ENCODE measurements around the gene F8. TPM values are rescaled to one million over a fixed set of nuclear protein-coding genes. Genes with fewer than 3 reads are reported as not detected.

The F8 gene
- total RNA-seq, 4 donors from 2014 or later, result 11.8 to 63.0 (median 28.5) TPM

DNA sequence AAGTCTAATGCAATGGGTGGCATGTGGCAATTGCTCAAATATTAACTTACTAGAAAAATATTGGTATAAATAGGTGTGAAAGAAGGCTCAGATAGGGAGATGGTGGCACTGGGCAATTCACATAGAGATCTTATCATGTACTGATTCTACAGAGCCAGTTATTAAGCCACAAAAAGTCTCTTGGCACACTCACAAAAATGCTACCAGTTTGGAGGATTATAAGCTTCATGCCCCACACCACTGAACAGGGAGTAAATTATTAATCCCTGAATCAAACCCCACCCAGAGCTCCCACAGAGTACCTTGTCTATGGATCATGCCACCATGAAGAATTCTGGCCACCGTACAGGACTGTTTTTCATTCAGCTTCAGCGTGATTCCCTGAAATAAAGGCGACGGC is 231.1 kb downstream of the F8 start:
- TF ChIP-seq POLR2A (IDR thresholded peaks at IDR 0.05), result no peak
- TF ChIP-seq, protein P1, sequence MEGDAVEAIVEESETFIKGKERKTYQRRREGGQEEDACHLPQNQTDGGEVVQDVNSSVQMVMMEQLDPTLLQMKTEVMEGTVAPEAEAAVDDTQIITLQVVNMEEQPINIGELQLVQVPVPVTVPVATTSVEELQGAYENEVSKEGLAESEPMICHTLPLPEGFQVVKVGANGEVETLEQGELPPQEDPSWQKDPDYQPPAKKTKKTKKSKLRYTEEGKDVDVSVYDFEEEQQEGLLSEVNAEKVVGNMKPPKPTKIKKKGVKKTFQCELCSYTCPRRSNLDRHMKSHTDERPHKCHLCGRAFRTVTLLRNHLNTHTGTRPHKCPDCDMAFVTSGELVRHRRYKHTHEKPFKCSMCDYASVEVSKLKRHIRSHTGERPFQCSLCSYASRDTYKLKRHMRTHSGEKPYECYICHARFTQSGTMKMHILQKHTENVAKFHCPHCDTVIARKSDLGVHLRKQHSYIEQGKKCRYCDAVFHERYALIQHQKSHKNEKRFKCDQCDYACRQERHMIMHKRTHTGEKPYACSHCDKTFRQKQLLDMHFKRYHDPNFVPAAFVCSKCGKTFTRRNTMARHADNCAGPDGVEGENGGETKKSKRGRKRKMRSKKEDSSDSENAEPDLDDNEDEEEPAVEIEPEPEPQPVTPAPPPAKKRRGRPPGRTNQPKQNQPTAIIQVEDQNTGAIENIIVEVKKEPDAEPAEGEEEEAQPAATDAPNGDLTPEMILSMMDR (IDR thresholded peaks at IDR 0.05), result no peak
- no peak for DNase-seq
- intact Hi-C loops (cut with DNase I; ENCODE audit: low total_unique reads), result no loop called here
- no peaks in the 10 kb centered on the region for H3K4me1 ChIP-seq
- no peaks in the 10 kb centered on the region for H3K27me3 ChIP-seq
- no peaks in the 10 kb centered on the region for H3K9me3 ChIP-seq
- H3K27ac ChIP-seq, result no peak overlapping the region
- no peak overlapping the region for H3K4me3 ChIP-seq
- no peaks in the 10 kb centered on the region for H3K36me3 ChIP-seq

MicroRNA genes within 50 kb of the gene (microRNA counts, 767-probe panel; counts per million panel counts)
- microRNA hsa-miR-1184, result 0 counts per million in 2 donors

Small RNAs within 50 kb of the gene (microRNA-seq; reads per million reads assigned to microRNA genes)
- not detected for gene MIR1184-1 (ENCODE audit: borderline microRNAs expressed, borderline replicate concordance)

Small RNAs within 50 kb of the gene (small RNA-seq; reads per million reads assigned to genes)
- gene MIR1184-1, result not detected

Other genes with a start within 250 kb of the F8 start
- 10 to 100 TPM in 3 of 4 donors, 1 to 10 TPM in 1; 8.5 to 31.0 (median 20.4) TPM for gene MPP1, start 217.2 kb downstream of the F8 start, total RNA-seq
- not detected for gene SMIM9, start 188.1 kb downstream of the F8 start, total RNA-seq
- 10 to 100 TPM in 1 of 4 donors, 1 to 10 TPM in 2, under 1 TPM in 1; 0.28 to 16.7 (median 6.1) TPM for gene F8A1, start 136.4 kb downstream of the F8 start, total RNA-seq
- 100 to 1,000 TPM in 1 of 4 donors, 10 to 100 TPM in 3; 47.8 to 102 (median 70.7) TPM for gene FUNDC2, start 4.1 kb upstream of the F8 start, total RNA-seq
- 10 to 100 TPM in 2 of 4 donors, 1 to 10 TPM in 2; 7.3 to 53.5 (median 12.2) TPM for gene CMC4, start 48.4 kb upstream of the F8 start, total RNA-seq
- gene MTCP1, start 48.4 kb upstream of the F8 start, total RNA-seq, result 10 to 100 TPM in 1 of 4 donors, 1 to 10 TPM in 1, under 1 TPM in 1, not detected in 1; 0.41 to 28.3 (median 6.4) TPM
- 10 to 100 TPM in 2 of 4 donors, 1 to 10 TPM in 1, under 1 TPM in 1; 0.77 to 15.6 (median 8.8) TPM for gene BRCC3, start 48.8 kb upstream of the F8 start, total RNA-seq
- 10 to 100 TPM; 27.4 to 83.6 (median 39.4) TPM for gene VBP1, start 193.7 kb upstream of the F8 start, total RNA-seq
- gene RAB39B, start 241.8 kb upstream of the F8 start, total RNA-seq, result 1 to 10 TPM in 1 of 4 donors, under 1 TPM in 1, not detected in 2; 0.24 to 3.5 TPM